ENCODE results near the gene EVC2.

- TF ChIP-seq CTCF (conservative IDR thresholded peaks at IDR 0.05; ENCODE audit: low read depth, low read length) (no peak), EZH2 (IDR thresholded peaks at IDR 0.05; ENCODE audit: low read length, unreplicated experiment) (no peak), EZH2phosphoT487 (IDR thresholded peaks at IDR 0.05; ENCODE audit: borderline replicate concordance, low read length) (no peak)
These were observed 90.1 kb downstream of the EVC2 start for GRCh38 chr4:5618051-5618960.

Measured in PC-3 (cell line).